ENCODE measurements around the gene RUNX3.

The RUNX3 gene

DNA sequence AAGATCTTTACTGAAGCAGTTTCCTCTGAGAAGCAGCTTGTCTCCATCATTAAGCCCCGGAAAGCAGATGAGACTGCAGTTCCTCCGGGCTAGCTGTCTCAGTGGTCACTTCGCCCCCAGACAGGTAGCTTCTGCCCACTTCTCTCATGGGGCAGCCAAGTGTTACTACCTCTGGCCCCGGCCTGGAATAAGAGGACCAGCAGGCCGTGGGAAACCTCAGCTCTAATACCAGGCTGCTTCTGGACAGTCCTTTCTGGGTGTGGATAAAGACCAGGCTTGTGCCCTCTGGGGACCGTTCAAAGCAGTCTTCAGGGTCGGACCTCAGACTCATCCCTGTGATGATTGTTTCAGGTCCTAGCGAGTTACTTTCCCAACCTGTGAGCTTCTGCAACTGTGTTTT is 54.8 kb downstream of the RUNX3 start:
- no peaks in the 10 kb centered on the region for H3K9me2 ChIP-seq (replicated peaks; ENCODE audit: low read depth, low read length)
- no peaks in the 10 kb centered on the region for H3K27me3 ChIP-seq (ENCODE audit: insufficient read depth, low read length, poor library complexity, severe bottlenecking)
- H3K36me3 ChIP-seq (ENCODE audit: insufficient read depth, low read length), result no peaks in the 10 kb centered on the region
- H3F3A ChIP-seq (ENCODE audit: low read depth), result no peaks in the 10 kb centered on the region
- H3K4me3 ChIP-seq (ENCODE audit: low read length, poor library complexity, severe bottlenecking), result no peak overlapping the region
- H4K20me1 ChIP-seq (ENCODE audit: insufficient read depth, low read length, poor library complexity, severe bottlenecking), result no peaks in the 10 kb centered on the region
- H3K4me1 ChIP-seq (ENCODE audit: insufficient read depth, low read length, poor library complexity, severe bottlenecking), result peaks cover 9% of the 10 kb centered on the region
- no peak overlapping the region for H3K4me2 ChIP-seq (ENCODE audit: low read depth, low read length, poor library complexity, severe bottlenecking)
- no peak overlapping the region for H2AFZ ChIP-seq (ENCODE audit: low read length)
- H3K79me2 ChIP-seq (ENCODE audit: insufficient read depth, low read length), result no peaks in the 10 kb centered on the region
- H3K9me3 ChIP-seq (ENCODE audit: insufficient read depth, low read depth, low read length), result no peaks in the 10 kb centered on the region
- no peak overlapping the region for H3K9ac ChIP-seq (ENCODE audit: low read depth, low read length, poor library complexity, severe bottlenecking)
- TF ChIP-seq CTCF (conservative IDR thresholded peaks at IDR 0.05; ENCODE audit: low read length) (no peak), EZH2phosphoT487 (IDR thresholded peaks at IDR 0.05; ENCODE audit: borderline replicate concordance) (no peak)

DNA sequence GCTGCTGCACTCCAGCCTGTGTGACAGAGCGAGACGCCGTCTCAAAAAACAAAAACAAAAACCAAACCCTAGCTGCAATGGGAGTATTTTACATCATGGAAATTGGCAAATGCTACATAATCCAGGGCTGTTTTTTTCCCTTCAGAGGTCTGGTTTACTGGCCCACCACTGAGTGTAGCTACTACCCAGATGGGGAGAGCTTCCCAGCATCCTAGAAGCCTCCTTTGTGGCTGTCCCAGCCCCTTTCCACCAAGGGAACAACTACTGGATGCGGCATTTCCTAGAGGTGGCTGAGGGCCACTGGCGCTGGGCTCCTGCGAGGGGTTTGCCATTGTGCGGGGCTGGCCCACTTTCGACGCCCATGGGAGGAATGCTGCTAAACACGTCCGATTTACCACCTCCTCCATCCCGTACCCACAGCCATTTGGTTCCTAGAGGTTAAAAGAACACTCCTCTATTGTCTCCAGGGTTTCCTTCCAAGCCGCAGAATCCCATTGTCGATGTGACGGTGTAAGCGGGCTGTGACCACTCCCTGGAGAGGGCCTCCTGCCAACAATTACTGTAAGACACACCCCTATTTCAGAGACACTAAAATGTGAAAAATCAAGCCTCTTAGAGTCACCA is 55.4 kb downstream of the RUNX3 start:
- Histone ChIP-seq H3K9ac (ENCODE audit: low read depth, low read length, poor library complexity, severe bottlenecking) (no peak overlapping the region), H3K36me3 (ENCODE audit: insufficient read depth, low read length) (no peaks in the 10 kb centered on the region), H3K4me2 (ENCODE audit: low read depth, low read length, poor library complexity, severe bottlenecking) (no peak overlapping the region), H4K20me1 (ENCODE audit: insufficient read depth, low read length, poor library complexity, severe bottlenecking) (no peaks in the 10 kb centered on the region), H2AFZ (ENCODE audit: low read length) (no peak overlapping the region), H3K27me3 (ENCODE audit: insufficient read depth, low read length, poor library complexity, severe bottlenecking) (no peaks in the 10 kb centered on the region), H3K79me2 (ENCODE audit: insufficient read depth, low read length) (no peaks in the 10 kb centered on the region), H3K9me2 (replicated peaks; ENCODE audit: low read depth, low read length) (no peaks in the 10 kb centered on the region), H3K9me3 (ENCODE audit: insufficient read depth, low read depth, low read length) (no peaks in the 10 kb centered on the region), H3K4me3 (ENCODE audit: low read length, poor library complexity, severe bottlenecking) (no peak overlapping the region), H3F3A (ENCODE audit: low read depth) (no peaks in the 10 kb centered on the region), H3K4me1 (ENCODE audit: insufficient read depth, low read length, poor library complexity, severe bottlenecking) (peaks cover 9% of the 10 kb centered on the region)
- TF ChIP-seq EZH2phosphoT487 (IDR thresholded peaks at IDR 0.05; ENCODE audit: borderline replicate concordance) (no peak), CTCF (conservative IDR thresholded peaks at IDR 0.05; ENCODE audit: low read length) (no peak)

- Histone ChIP-seq H3K79me2 (ENCODE audit: insufficient read depth, low read length) (no peaks in the 10 kb centered on the region), H3K27me3 (ENCODE audit: insufficient read depth, low read length, poor library complexity, severe bottlenecking) (no peaks in the 10 kb centered on the region), H3K36me3 (ENCODE audit: insufficient read depth, low read length) (no peaks in the 10 kb centered on the region), H2AFZ (ENCODE audit: low read length) (no peak overlapping the region), H3K9ac (ENCODE audit: low read depth, low read length, poor library complexity, severe bottlenecking) (no peak overlapping the region), H3F3A (ENCODE audit: low read depth) (no peaks in the 10 kb centered on the region), H4K20me1 (ENCODE audit: insufficient read depth, low read length, poor library complexity, severe bottlenecking) (no peaks in the 10 kb centered on the region), H3K4me1 (ENCODE audit: insufficient read depth, low read length, poor library complexity, severe bottlenecking) (peaks cover 9% of the 10 kb centered on the region), H3K9me2 (replicated peaks; ENCODE audit: low read depth, low read length) (no peaks in the 10 kb centered on the region), H3K9me3 (ENCODE audit: insufficient read depth, low read depth, low read length) (no peaks in the 10 kb centered on the region), H3K4me2 (ENCODE audit: low read depth, low read length, poor library complexity, severe bottlenecking) (no peak overlapping the region), H3K4me3 (ENCODE audit: low read length, poor library complexity, severe bottlenecking) (no peak overlapping the region)
- TF ChIP-seq CTCF (conservative IDR thresholded peaks at IDR 0.05; ENCODE audit: low read length) (no peak), EZH2phosphoT487 (IDR thresholded peaks at IDR 0.05; ENCODE audit: borderline replicate concordance) (no peak)
These were observed 56.0 kb downstream of the RUNX3 start for GRCh38 chr1:24874056-24874455.
